Stimulated activated CD8-positive, alpha-beta memory T cell treated with anti-CD3 and anti-CD28 coated beads, Interleukin-12 subunit alpha, Interleukin-12 subunit beta, amount 100 ng/mL, for 24 hours (primary cell): ENCODE measurements around the gene RAPGEF1.

ENCODE experiments used
- DNase-seq: peaks from one replicate; pipeline ENCODE4 v3.0.0-alpha.2; 2020; ENCODE audit errors: extremely low read depth

The RAPGEF1 gene

GRCh38 chr9:131747352-131747751 lies 7.5 kb upstream of the RAPGEF1 start:
- no peak for DNase-seq

DNA sequence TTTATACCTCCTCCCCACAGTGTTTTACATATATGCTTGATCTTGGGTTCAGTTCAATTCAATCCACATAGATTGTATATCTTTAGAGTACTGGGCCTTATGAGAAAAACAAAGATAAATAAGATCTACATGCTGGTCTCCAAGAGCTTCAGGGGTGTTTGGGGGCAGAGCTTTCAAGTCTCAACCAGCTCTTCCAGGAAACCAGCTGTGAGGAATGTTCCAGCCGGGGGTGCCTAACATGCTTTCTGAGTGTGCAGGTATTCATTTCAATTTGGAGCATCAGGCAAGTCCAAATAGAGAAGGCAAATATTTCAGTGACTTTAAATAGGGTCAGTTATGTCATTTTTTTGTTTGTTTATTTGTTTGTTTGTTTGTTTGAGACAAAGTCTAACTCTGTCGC lies 5.7 kb upstream of the RAPGEF1 start:
- DNase-seq = no peak

- no peak for DNase-seq
Observed at GRCh38 chr9:131744720-131745201, 4.9 kb upstream of the RAPGEF1 start.

- DNase-seq = no peak
Observed at GRCh38 chr9:131744171-131744719, 4.4 kb upstream of the RAPGEF1 start.

DNA sequence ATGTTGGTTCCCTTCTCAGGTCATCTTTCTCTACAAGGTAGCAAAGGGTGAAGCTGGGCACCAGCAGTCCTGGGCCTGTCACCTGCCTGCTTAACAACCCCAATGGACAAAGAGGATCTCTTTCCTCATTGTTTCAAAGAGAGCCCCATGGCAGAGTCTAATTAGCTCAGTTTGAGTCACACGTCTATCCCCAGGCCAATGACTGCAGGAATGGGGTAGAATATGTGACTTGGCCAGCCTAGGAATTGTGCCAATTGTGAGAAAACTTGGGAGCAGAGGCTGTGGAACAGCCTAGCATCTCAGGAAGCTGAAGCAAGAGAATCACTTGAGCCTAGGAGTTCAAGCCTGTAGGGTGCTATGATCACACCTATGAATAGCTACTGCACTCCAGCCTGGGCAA lies 3.6 kb upstream of the RAPGEF1 start:
- DNase-seq = no peak

GRCh38 chr9:131743096-131743495 lies 3.2 kb upstream of the RAPGEF1 start:
- DNase-seq = no peak

- no peak for DNase-seq
Observed at GRCh38 chr9:131740898-131741297, 1.0 kb upstream of the RAPGEF1 start.

DNA sequence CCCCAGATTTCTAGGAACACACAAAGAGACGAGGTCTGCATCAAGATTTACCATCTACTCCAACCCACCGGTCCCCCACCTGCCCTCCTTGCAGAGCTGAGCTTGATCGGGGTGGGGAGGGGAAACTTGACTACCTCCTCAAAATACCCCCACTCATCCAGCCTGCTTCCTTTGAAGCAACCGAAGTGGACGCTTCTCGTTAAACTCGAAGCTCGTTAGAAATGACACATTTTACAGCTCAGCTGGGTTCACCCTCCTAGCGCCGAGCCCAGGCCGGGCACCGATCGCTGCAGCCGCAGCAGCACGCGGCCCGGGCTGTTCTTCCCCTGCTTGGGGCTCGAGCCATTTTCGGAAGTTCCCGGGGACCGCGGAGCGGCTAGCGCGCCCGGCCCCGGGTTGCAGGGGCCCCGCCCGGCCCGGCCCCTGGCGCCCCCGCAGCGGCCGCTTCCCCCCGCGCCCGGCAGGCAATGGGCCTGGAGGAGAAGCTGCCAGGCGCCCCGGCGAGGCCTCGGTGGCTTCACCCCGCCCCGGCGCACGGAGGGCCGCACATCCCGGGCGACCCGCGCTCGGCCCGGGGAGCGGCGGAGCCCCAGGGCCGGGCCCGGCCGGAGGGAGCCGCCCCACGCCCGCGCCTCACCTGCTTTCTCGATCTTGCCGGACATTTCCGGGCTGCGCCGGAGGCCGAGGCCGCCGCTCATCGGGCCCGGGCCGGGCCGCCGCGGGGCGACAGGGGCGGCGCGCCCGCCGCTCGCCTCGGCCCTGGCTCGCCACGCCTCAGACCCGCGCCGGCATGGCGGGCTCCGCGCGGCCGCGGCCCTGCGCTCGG lies 530 bp downstream of the RAPGEF1 start:
- DNase-seq = no peak

DNA sequence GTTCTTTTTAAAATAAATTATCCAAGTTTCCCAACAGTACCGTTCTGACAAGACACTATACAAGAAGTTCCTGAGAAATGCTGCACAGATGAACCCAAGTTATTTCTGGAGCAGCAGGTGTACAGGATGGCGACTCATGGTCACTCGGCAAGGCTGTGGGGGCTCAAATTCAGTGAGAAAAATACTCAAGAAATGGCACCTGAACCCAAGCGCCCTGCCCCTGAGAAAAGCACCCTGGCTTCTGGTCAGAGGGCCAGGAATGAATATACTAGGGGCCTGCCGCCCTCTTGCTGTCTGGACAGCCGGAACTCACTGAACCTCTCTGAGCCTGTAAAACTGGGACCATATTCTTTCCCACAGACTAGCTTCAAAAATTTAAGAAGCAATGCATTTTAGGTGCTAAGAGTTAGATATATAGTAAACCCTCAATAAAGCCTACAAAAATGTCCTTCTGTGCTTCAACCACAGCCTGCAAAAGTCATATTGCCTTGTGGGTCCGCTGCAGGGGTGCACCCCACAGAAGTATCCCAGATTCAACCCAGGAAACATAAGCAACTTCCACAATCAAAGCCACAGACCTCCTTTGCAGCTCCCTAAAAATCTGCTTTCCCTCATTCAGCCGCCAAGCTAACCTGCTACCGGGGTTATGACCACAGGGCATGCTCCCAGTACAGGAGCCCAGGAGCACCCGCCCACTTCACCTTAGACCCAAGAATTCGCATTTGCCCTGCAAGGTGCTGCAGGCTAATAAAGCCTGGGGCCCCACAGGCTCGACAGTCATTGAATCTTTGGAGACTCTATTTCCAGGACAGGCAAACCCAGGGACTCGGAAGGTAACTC lies 1.4 kb downstream of the RAPGEF1 start:
- no peak for DNase-seq

GRCh38 chr9:131737426-131737825 lies 2.5 kb downstream of the RAPGEF1 start:
- DNase-seq = no peak

DNA sequence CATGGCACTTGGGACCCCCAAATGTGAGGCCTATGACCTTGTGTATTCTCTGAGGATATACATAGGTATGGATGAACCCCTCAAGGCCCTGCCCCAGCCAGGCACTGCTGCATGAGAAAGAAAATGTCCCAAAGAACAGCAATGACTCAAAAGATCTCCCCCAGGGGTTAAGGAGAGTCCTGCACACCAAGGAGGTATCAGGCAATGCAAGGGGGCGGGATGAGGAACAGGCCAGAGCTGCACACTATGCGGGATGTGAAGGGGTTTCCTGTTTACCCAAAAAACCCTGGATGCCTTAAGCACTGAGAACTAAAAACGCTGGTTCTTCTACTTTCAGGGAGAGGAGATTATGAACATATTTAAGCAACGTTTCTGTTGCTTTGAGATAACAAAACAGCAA lies 3.4 kb downstream of the RAPGEF1 start:
- DNase-seq = no peak

- no peak for DNase-seq
Observed at GRCh38 chr9:131735238-131736128, 4.4 kb downstream of the RAPGEF1 start.

- DNase-seq = no peak
Observed at GRCh38 chr9:131734781-131735180, 5.1 kb downstream of the RAPGEF1 start.

DNA sequence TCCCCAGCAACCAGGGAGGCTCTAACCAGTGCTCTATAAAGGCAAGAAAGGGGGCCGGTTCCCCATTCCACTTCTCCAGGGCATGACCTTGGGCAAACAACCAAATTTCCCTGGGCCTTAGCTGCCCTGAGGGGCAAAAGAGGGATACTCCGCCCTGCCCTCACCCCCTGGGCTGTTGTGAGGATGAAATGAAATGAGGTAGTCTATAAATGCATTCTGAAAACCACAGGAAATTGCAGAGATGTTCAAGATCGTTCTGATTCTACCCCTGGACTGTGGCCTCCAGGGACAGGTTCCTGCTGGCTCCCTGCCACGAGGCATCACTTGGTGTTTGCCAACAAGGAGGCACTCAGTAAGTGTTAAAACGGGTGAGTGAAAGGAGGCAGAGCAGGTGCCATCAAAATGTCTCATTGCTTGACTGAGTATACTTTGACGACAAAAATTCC lies 5.7 kb downstream of the RAPGEF1 start:
- no peak for DNase-seq

DNA sequence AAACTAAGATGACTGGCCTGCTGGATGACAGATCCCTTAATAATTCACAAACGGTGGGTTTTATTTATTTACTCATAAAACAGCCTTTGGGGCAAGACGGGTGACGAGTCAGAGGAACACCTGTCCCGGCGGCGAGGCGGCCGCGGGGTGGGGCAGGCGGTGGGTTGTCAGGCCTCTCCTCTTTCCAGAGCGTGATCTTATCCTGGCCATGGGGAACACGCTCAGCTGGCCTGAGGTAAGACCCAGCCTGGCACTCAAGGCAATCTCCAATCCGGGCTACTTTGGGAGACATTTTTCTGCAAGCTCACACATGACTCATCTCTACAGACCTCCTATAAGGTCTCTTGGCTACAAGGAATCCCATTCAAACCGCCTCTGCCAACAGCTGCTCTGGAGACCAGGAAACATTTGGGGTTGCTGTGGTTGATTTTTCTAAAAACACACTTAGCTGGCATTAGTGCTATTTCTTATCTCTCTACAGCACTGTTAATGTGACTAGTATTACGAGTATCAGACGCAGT lies 6.3 kb downstream of the RAPGEF1 start:
- DNase-seq = no peak

DNA sequence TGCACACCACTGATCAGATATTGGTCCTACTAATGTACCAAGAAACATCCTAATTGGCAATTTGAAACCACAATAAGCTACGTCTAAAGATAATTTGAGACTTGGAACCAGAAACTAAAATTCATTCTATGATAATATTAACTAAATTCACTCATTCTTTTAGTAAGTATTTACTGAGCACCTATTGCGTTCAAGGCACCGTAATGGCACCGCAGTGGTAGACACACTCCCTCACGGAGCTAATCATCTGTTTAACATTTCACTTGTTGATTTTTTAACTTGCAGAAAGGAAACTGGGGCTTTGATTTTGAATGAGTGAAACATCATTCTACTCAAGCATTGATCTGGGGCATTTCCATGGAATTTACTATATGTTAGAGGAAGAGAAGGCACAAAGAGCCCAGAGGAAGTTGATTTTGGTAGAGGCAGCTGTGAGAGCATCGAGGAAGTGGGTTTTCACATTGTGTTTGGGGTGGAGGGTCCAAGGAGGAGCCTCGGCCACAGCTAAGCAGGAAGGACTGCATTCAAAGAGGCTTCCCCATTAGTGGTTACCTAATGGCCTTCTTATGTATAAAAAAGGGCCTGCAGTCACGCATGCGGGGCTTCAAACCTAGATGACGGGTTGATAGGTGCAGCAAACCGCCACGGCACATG lies 7.1 kb downstream of the RAPGEF1 start:
- DNase-seq = no peak

DNA sequence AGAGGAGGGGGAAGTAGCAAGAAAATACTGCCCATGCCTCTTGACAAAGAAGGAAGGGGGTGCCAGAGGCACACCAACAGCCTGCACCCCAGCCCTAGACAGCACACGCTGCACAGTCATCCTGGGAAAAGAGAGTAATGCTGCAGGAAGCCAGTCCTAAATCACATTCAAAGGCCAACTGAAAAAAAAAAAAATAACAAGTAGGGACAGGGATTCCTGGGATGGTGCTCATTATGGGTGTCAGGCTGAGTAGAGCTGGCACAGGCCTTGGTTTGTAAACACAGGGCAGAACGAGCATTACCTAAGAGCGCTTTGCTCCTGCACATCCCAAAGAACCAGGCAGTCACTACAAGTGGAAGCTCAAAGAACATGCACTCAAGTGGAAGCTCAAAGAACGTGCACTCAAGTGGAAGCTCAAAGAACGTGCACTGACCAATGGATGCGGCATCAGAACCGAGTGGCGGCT lies 7.8 kb downstream of the RAPGEF1 start:
- no peak for DNase-seq

DNA sequence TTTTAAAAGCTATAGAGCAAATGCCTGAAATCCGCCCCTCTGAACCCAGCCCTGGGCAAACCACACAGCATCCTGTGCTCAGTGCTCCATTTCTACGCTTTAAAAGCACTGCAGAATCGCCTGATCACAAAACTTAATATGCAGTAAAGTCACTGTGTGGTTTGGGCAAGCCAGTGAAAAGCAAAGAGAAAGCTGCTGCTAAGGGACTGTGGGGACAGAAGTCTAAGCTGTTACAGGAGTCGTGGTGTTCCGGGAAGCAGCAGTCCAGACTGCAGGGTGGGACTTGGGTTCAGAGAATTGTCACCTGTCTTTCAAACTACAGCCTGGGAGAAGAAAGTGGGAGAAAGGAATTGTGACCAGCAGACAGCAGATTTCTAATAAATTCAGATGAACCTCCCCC lies 8.2 kb downstream of the RAPGEF1 start:
- DNase-seq = no peak

- no peak for DNase-seq
Observed at GRCh38 chr9:131731237-131731636, 8.6 kb downstream of the RAPGEF1 start.

- DNase-seq = no peak
Observed at GRCh38 chr9:131728961-131729360, 10.9 kb downstream of the RAPGEF1 start.

DNA sequence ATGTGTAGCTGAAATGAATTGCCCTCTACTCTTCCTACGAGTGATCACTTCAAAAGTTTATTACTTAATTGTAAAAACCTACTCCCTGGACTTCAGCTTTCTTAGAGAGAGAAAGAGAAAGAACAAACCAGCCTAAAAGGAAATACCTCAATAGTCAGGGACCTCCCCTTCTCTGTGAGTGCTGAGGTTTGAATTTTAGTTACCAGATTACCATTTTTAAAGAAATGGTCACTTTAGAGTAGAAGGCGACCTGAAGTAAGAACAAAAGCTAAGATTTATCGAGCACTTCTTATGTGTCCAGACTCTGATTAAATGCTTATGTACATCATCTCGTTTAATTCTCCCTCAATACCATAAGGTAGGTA lies 11.3 kb downstream of the RAPGEF1 start:
- no peak for DNase-seq
